KMS-11 (cell line): ENCODE measurements around the gene DCP2.

Experiments
- H2AFZ ChIP-seq: fragments of 200-600 bp; sonication (generic); 2 replicates; pipeline ENCODE4 v1.6.1; 2016; ENCODE audit warnings: antibody characterized with exemption, mixed run types, low read depth
- H3K27ac ChIP-seq: fragments of 200-600 bp; sonication (generic); 2 replicates; pipeline ENCODE4 v1.6.1; 2016; ENCODE audit warnings: mild to moderate bottlenecking, mixed run types
- H3K27me3 ChIP-seq: fragments of 200-600 bp; sonication (generic); 2 replicates; pipeline ENCODE4 v1.6.1; 2017; ENCODE audit warnings: mild to moderate bottlenecking, low read depth, mixed run types, moderate library complexity; ENCODE audit not compliant: insufficient read depth
- H3K36me3 ChIP-seq: fragments of 200-600 bp; sonication (generic); 2 replicates; pipeline ENCODE4 v1.6.1; 2017; ENCODE audit warnings: mild to moderate bottlenecking, mixed run types; ENCODE audit not compliant: insufficient read depth
- H3K4me1 ChIP-seq: fragments of 200-600 bp; sonication (generic); 2 replicates; pipeline ENCODE4 v1.6.1; 2016; ENCODE audit warnings: mild to moderate bottlenecking, low read depth, mixed run types; ENCODE audit not compliant: poor library complexity, severe bottlenecking
- H3K4me2 ChIP-seq: fragments of 200-600 bp; sonication (generic); 2 replicates; pipeline ENCODE4 v1.7.0; 2016; ENCODE audit warnings: mild to moderate bottlenecking, mixed run types
- H3K4me3 ChIP-seq: fragments of 200-600 bp; sonication (generic); IDR thresholded peaks from 2 replicates; pipeline ENCODE4 v1.6.1; 2017; ENCODE audit warnings: low read depth, low read length, mixed read lengths; ENCODE audit not compliant: insufficient read depth
- H3K79me2 ChIP-seq: fragments of 200-600 bp; sonication (generic); 2 replicates; pipeline ENCODE4 v1.6.1; 2016; ENCODE audit warnings: low read depth, mixed run types; ENCODE audit not compliant: insufficient read depth
- H3K9ac ChIP-seq: fragments of 200-600 bp; sonication (generic); 2 replicates; pipeline ENCODE4 v1.6.1; 2016; ENCODE audit warnings: mild to moderate bottlenecking, mixed run types
- H4K20me1 ChIP-seq: fragments of 200-600 bp; sonication (generic); 2 replicates; pipeline ENCODE4 v1.6.1; 2016; ENCODE audit warnings: mild to moderate bottlenecking, mixed run types; ENCODE audit not compliant: insufficient read depth
- TF ChIP-seq, protein P1 (sequence below): fragments of 200-600 bp; sonication (generic); conservative IDR thresholded peaks from 2 replicates; pipeline ENCODE4 v1.6.1; 2017; ENCODE audit warnings: low read depth, mild to moderate bottlenecking, antibody characterized with exemption, low read length, moderate library complexity, mixed read lengths

The DCP2 gene

DNA sequence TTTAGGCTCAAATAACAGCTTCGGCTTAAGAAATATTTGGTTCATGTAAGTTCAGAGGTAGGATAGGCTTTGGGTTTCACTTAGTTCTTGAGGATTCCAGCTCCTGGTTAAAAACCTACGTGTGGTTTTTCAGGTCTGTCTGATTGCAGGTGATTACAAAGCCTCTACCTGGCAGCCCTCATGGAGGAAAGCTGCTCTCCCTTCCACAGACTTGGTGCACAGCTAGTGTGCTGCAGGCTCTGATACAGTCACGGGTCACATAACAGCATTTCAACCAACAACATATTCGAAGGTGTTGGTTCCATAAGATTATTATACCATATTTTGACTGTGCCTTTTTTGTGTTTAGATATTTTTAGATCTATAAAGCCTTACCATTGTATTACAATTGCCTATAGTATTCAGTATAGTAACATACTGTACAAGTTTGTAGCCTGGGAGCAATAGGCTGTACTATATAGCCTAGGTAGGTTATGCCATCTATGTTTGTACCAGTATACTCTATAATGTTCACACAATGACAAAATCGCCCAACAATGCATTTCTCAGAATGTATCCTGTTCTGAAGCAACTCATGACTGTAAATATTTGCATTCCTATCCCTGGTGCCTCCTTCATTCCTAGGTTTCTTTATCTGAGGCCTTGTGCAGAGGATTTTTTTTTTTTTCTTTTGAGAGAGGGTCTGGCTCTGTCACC is 8.0 kb upstream of the DCP2 start:
- no peak overlapping the region for H3K4me3 ChIP-seq
- no peak overlapping the region for H3K9ac ChIP-seq
- H3K27me3 ChIP-seq: no peaks in the 10 kb centered on the region
- peaks cover 29% of the 10 kb centered on the region for H3K4me1 ChIP-seq
- H3K79me2 ChIP-seq: no peaks in the 10 kb centered on the region
- no peaks in the 10 kb centered on the region for H3K36me3 ChIP-seq
- no peaks in the 10 kb centered on the region for H4K20me1 ChIP-seq
- TF ChIP-seq, protein P1, sequence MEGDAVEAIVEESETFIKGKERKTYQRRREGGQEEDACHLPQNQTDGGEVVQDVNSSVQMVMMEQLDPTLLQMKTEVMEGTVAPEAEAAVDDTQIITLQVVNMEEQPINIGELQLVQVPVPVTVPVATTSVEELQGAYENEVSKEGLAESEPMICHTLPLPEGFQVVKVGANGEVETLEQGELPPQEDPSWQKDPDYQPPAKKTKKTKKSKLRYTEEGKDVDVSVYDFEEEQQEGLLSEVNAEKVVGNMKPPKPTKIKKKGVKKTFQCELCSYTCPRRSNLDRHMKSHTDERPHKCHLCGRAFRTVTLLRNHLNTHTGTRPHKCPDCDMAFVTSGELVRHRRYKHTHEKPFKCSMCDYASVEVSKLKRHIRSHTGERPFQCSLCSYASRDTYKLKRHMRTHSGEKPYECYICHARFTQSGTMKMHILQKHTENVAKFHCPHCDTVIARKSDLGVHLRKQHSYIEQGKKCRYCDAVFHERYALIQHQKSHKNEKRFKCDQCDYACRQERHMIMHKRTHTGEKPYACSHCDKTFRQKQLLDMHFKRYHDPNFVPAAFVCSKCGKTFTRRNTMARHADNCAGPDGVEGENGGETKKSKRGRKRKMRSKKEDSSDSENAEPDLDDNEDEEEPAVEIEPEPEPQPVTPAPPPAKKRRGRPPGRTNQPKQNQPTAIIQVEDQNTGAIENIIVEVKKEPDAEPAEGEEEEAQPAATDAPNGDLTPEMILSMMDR: no peak
- H3K4me2 ChIP-seq: no peak overlapping the region; the same call in 1 of the 2 replicates
- H2AFZ ChIP-seq: no peak overlapping the region
- H3K27ac ChIP-seq: no peak overlapping the region

DNA sequence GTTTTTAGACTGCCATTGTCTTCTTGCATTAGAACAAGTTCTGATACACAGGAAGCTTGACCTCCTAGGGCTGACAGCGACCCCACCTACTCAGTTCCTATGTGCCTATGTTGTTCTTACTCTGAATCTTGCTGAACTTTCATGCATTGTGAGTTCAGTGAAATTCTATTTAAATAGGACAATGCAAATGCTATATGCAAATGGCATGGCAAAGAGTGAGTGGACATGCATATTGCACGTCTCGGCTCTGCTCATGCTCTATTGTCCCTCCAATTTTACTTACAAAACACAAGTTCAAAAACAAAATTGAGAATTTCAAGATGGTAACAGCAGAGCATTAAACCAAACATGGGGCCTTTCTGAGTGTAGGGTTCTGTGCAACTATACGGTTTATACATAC is 5.3 kb upstream of the DCP2 start:
- Histone ChIP-seq H3K4me3 (no peak overlapping the region), H3K79me2 (no peaks in the 10 kb centered on the region), H3K36me3 (no peaks in the 10 kb centered on the region), H3K4me1 (peaks cover 20% of the 10 kb centered on the region), H2AFZ (no peak overlapping the region), H3K4me2 (no peak overlapping the region), H3K9ac (no peak overlapping the region), H3K27me3 (no peaks in the 10 kb centered on the region), H4K20me1 (no peaks in the 10 kb centered on the region), H3K27ac (no peak overlapping the region)
- TF ChIP-seq, protein P1: no peak

DNA sequence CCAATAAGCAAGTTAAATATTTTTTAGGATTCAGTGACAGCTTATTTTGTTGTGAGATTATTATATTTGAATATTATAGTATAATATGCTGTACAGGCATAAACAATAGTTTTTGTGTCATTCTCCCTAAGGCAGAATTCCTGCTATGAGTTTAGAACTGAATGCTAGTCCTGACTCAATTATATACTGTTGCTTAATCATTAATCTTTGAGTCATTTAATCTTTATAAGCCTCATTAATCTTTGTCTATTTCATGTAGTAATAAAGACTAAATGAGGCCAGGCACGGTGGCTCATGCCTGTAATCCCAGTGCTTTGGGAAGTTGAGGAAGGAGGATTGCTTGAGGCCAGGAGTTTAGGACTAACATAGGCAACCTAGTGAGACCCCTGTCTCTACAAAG is 3.6 kb upstream of the DCP2 start:
- Histone ChIP-seq H3K4me3 (no peak overlapping the region), H3K79me2 (peaks cover 11% of the 10 kb centered on the region), H3K27me3 (no peaks in the 10 kb centered on the region), H3K4me1 (peaks cover 26% of the 10 kb centered on the region), H3K27ac (no peak overlapping the region), H3K9ac (no peak overlapping the region), H4K20me1 (no peaks in the 10 kb centered on the region), H2AFZ (no peak overlapping the region), H3K36me3 (no peaks in the 10 kb centered on the region), H3K4me2 (no peak overlapping the region)
- TF ChIP-seq, protein P1: no peak

DNA sequence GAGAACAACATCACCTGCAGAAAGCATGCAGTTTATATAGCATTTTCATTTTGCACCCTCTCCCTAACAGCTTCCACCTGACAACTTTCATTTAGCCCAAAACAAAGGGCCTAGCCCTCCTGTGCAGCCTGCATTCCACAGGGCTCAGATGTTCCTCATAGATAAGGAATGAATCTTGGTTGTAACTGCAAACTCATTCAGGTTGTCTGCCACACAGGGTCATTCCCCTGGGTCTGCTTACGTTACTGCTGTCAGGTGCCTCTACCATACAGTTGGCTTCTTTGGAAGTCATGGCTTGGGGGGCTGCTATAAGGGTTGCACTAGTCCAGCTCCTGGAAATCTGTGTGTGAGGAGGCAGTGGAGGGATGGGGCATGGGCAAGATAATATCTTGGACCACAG is 2.7 kb upstream of the DCP2 start:
- TF ChIP-seq, protein P1: no peak
- Histone ChIP-seq H3K4me2 (no peak overlapping the region), H3K4me1 (peaks cover 32% of the 10 kb centered on the region), H4K20me1 (no peaks in the 10 kb centered on the region), H3K9ac (no peak overlapping the region), H3K4me3 (no peak overlapping the region), H3K27me3 (no peaks in the 10 kb centered on the region), H3K79me2 (peaks cover 19% of the 10 kb centered on the region), H3K36me3 (no peaks in the 10 kb centered on the region), H3K27ac (no peak overlapping the region), H2AFZ (no peak overlapping the region)
